A172 (cell line): ENCODE results near the gene PSMB10. TPM values are rescaled to one million over a fixed set of nuclear protein-coding genes. Genes with fewer than 3 reads are reported as not detected.

Experiments used
- DNase-seq: peaks from one replicate; pipeline ENCODE4 v3.0.0-alpha.2; 2015; ENCODE audit warnings: low spot score
- total RNA-seq: library from RNA; depleted of rRNA; stranded (reverse); fragments of >200 nt; shearing (Covaris generic); gene quantifications from 2 replicates; pipeline ENCODE4 v1.2.3, GENCODE V29; 2014

Gene PSMB10
- total RNA-seq, 1 experiment from 2014 or later: 28.8 TPM

DNA sequence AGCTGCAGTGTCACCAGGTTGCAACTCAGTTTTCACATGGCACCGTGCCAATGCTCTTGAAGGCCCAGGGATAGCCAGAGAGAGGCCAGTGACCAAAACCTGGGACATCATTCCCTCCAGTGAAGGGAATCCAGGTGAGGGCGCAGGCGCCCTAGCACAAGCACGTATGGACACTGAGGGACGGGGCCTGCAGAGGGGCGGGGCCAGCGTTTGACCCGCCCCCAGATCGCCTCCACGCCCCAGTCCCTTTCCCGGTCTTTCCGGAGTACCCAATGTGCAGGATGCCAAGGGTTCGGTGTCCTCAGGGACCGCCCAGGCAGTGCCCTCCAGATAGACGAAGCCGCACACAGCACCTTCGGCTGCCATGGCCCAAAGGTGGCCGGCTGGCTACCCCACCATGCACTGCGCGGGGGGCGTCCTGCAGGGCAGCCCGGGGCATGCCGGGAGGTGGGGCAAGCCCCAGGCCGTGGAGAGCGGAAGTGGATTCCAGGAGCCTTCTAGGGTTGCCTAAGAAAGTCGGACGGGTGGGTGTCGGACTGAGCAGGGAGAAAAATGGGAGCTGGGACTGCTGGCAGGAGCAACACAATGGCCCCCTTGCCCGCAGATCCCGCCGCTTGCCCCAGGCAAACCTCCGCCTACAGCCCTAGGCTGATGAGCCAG, 27.1 kb upstream of the PSMB10 start:
- DNase-seq: no peak

DNA sequence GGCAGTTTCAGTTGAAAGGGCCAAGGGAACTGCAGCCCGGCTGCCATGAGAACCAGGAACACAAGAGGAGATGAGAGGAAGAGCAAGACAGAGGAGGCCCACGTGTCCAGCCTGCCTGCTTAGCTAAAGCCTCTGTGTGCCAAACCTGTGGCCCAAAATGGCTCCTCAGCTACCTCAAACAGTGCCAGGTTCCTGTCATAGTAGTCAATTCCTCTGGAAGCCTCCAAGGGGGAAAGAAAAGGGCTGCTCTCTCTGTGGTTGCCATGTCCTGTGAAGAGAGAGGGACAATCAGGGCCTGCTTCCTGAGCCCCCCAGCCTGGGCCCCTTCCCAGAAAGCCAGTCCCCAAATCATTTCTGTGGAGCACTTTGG, 26.6 kb upstream of the PSMB10 start:
- DNase-seq: no peak

DNA sequence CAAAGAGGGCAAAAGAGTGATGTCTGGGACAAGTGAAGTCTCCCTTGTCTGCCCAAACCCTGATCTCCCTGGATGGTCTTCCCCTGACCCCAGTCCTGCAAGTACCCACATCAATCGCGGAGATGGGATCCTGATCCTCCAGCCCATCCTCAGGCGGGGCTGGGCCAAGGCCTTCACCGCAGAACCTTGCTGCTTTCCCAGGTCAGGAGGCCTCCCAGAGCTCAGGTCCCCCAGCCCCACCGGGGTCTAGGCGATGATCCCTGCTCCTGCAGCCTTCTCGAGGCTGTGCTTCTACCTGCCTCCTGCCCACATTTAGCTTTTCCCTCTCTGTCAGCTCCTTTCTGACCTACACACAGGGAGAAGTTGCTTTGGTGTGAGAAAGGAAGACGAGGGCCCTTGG, 25.5 kb upstream of the PSMB10 start:
- no peak for DNase-seq

DNA sequence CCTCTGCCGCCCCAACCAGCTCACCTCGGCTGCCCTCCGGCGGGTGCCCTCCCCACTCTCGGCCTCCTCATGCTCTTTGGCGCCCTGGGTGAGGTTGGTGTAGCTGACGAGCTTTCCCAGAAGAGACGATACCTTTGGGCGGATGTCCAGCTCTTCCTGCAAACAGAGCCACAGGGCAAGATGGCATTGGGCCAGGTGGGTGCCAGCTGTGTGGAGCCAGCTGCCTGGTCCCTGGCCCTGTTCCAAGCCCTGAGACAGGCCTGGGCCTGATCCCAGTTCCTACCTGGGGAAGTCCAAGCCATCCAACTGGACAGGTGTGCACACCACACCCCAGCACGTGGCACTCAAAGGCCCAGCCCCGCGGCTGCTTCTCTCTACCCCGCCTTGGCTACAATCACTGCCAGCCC, 24.9 kb upstream of the PSMB10 start:
- DNase-seq: no peak

DNA sequence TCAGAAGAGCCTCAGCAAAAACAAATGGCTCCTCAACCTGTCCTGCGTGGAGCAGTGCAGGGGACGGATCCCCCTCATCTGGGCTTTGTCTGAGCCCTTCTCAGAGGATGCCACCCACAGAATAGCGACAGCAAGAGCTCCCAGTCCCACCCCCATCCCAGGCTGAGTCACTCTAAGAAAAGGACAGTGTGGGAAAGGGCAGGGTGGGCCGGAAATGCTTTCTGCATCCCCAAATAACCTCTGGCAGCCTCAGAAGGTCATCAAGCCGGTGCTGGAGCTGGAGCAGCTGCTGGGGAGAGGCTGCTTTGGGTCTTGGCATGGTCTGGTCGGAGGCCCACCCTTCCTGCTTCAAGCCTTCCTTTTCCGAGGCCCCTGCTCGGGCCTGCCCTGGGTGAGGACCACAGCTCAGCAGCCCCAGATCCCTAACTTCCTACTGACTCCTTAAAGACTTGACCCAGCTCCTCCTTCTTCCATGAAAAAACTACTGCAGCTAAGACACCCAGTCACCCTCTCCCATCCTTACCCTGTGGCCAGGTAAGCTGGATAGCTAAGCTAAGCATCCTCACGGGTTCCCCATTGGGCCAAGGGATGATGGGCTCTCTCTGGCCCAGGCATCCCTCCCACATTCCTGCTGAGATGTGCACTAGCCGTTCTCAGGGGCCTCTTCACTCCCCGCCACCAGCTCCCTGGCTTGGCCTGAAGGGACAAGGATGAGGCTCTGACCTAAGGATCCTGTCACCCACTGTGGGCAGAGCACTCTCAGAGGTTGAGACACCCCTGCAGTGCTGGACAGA, 23.1 kb upstream of the PSMB10 start:
- peak; percentile 89 for DNase-seq

DNA sequence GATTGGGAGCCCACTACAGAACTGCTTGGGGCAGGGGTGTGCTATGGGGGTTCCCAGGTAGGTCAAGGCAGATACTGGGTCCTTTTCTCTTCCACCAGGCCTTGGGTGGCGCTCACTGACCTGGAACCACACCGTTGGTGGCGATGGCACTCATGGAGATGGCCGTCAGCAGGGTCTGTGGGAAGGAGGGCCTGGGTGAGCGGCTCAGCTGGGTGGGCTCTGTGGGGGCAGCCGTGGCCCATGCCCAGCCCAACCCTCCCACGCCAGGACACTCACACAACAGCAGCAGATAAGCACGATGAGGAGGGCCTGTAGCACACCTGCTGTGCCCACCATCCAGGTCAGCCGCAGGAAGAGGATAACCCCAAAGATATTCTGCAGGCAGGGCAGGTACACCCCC, 21.0 kb upstream of the PSMB10 start:
- DNase-seq: no peak

DNA sequence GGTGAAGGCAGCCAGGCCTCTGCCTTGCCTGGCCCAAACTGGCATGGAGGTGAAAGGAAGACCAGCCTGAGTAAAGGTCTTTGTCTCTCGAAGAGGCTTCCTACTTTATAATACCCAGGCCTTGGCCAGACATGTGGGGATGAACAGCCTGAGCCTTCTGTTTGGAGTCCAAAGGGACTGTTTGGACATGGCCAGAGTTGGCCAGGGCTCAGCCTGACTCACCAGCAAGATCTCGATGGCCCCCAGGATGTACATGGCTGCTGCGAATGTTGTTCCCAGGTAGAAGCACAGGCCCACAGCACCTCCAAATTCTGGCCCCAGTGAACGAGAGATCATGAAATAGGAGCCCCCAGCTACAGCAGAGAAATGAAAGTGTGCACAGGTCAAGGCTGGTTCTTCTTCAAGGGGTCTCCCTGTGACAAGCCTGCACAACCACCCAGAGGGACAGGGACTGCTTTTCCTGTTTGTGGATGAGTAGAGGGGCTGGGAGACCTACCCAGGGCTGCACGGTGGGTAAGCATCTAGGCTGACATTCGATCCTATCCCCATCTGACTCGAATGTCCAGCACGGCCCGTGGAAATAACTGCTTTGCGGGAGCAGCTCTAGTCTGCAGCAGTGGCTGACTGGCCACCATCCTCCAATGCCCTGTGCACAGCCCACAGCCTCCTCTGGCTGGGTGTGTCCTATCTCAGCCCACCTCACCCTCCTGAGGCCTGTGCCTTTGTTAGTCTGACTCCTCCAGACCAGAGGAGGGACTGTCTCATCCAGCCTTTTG, 18.0 kb upstream of the PSMB10 start:
- DNase-seq: no peak

DNA sequence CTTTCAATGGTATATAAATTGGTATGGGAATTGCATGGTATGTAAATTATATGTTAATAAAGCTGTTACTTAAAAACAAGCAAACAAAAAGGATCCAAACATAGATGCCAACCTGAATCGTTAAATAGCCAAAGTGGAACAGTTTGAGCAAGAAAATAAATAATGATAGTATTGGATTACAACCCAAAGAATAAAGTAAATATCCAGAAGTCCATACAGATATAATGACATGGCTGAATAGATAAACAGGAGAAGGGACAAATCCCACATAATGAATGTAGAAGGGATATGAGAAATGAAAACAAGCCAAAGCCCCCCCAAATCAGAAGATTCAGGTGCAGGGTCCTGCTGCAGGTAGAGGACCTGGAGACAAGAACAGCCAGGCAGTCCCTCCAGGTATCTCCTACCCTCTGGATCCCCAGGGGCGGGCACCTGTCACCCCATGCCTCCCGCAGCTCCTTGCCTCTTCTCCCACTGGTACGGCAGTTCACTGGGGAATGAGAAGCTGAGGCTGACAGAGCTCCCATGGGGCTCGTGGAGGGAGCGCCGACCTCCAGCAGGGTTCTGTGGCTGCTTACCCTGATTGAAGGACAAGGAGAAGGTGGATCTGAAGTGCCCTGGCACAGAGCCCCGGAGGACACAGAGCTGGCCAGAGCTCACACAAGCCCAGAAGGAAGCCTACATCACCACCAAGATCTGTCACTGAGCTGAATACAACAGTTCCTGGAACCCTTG, 17.2 kb upstream of the PSMB10 start:
- no peak for DNase-seq

DNA sequence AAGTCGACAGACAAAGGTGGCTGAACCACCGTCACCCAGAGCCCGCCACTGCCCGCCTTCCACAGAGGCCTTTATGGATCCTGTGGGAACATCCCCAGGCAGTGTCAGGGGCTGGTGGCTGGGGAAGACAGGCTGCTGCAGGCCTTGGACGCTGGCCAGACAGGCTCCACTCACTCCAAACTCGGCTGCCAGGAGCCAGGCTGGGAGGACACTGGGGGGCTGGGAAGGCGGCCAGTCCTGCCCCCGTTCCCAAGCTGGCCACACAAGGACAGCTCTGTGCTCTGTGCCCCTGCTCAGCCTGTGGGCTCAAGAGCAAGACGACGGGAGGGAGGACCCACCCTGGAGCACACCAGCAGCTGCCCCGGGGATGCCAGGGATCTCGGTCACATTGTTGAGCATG, 14.8 kb upstream of the PSMB10 start:
- DNase-seq: no peak

DNA sequence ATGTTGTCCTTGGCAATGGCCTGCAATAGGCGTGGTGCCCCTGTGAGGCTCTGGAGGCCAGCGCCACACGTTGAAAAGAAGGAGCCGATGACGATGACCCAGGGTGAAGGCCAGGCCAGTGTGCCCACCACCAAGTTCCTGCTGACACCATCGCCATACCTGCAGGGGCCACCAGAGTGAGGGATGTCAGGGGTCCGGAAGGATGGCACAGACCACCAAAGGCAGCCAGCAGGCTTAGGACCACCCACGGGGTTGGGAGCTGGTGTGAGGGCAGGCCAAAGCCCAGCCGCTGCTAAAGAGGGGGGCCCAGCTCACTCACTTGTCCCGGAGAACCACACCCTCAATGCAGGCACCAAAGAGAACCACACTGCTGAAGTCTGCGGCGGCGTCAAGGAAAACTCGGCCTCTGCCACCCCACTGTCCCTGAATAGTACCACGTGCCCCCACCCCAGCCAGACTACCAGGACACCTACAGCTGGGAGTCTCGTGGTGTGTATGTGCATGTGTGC, 13.7 kb upstream of the PSMB10 start:
- no peak for DNase-seq

DNA sequence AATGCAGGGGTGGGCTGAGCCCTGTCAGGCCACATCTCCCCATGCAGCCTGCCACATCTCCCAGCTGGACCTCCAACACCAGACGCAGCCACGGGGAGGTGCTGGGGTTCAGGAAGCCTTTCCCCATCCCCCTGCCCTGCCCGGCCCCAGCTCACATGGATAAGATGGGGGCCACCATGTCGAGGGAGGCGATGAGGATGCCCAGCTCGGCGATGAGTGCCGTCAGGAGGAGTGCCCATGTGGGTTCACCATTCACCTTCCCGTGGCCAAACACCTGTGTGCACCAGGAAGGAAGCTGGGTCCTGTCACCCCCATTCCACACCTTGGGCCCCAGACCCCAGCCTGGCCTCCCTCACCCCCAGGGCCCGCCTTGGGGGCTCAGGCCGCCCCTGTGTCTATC, 13.0 kb upstream of the PSMB10 start:
- DNase-seq: no peak

DNA sequence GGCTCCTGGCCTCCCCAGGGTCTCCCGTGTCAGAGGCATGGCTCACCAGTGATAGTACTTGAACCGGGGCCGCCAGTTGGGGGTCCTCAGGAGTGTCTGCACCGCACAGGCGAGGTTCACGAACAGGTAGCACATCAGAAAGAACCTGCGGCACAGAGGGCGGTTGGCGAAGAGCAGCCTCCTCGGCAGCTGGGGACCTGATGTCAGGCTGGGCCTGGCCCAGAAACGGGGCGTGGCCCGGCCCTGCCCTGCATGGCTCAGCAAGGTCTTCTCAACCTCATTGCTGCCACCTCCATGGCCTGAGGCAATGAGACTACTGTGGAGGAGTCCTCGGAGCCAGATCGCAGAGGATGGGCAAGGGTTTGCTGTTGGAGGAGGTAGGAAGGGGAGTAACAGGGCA, 11.4 kb upstream of the PSMB10 start:
- no peak for DNase-seq

DNA sequence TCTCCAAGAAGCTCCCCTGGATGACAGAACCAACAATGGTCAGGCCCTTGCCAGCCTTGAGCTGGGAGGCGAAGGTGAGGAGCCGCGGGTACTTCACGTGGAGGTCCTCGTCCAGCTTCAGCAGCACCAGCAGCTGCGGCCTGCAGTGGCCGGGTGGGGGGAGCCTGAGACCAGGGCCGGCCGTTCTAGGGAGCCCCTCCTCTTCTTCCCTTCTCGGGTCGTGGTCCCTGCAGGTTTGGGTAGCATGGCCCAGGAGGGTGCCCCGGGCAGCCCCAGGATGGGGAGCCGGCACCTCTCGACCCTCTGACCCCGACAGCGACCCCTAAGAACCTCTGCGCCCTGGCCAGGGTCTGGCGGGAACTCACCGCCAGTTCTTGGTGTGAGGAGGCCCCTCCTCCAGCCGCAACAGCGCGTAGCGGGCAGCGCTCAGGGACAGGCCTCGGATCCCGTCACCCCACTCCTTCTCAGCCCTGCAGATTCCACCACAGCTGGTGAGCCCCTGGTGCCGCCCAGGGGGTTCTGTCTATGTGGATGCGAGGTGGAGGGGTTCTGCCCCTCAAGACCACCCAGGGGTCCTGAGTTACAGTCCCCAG, 10.4 kb upstream of the PSMB10 start:
- DNase-seq: no peak

DNA sequence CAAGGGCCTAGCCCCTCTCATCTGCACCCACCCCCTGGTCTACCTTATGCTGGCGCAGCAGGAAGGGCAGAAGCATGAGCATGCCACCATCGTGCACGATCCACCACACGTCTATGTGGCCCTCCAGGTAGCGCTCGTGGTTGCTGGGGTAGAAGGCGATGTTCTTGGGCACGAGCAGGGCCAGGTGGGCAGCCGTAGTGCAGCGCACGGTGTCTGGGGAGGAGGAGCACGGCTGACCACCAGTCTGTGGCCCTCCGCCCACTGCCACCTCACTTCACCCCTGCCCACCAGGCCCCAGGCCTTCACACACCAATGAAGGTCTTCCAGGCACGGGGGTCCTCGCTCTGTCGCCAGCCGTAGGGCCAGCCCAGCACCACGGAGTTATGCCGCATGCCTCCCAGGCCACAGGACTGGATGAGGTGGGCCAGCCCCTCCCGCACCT, 9.5 kb upstream of the PSMB10 start:
- DNase-seq: no peak

DNA sequence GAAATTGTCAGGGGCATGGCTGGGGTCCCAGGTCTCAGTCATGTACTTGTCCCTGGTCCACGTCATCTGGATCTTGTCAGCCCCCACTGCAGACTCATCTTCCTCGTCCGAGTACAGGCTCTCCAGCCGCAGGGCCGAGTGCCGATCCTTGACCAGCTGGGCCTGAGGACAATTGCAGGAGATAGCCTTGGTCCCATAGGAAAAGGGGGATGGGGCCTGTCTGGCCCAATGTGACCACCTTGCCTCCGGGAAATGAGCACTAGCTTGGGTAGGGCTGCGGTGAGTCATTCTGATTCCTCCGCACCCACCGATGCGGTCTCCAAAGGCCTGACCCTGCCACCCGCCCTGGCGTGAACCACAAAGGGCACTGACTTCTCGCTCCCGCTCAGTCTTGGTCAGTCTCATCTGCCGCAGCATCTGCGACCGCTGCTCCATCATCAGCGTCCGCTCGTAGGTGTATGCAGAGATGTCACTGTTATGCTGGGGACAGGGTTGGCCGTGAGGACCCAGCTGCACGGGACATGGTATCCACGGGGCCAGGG, 8.8 kb upstream of the PSMB10 start:
- peak; percentile 66 for DNase-seq

DNA sequence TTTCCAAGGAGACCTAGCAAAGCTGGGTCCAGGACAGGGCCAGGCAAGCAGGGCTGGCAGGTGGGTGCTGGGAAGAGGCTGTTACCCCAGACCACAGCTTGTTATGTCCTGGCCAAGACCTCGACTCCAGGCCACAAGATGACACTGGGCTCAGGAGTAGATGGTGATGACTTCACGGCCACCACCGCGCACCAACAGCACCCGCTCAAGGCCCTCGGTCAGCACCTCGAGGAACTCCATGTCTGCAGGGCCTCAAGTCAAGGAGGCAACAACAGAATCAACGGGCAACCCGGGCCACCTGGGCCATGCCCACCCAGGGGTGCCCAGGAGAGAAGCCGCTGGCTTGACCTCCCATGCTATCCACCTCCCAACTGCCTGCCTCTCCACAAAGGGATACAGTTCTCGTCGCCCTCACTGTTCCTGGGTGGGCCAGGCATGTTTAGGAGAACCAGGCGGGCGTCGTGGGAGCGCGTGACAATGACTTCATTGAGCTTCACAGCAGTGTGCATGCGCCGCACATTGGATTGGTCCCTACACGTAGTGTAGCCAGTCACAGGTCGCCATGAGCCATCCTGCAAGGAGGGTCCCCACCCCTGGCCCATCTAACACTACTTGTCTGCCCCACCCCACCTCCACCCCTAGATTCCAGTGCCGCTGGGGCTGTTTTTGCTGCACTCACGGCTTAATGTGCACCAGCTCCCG, 8.2 kb upstream of the PSMB10 start:
- DNase-seq: no peak

DNA sequence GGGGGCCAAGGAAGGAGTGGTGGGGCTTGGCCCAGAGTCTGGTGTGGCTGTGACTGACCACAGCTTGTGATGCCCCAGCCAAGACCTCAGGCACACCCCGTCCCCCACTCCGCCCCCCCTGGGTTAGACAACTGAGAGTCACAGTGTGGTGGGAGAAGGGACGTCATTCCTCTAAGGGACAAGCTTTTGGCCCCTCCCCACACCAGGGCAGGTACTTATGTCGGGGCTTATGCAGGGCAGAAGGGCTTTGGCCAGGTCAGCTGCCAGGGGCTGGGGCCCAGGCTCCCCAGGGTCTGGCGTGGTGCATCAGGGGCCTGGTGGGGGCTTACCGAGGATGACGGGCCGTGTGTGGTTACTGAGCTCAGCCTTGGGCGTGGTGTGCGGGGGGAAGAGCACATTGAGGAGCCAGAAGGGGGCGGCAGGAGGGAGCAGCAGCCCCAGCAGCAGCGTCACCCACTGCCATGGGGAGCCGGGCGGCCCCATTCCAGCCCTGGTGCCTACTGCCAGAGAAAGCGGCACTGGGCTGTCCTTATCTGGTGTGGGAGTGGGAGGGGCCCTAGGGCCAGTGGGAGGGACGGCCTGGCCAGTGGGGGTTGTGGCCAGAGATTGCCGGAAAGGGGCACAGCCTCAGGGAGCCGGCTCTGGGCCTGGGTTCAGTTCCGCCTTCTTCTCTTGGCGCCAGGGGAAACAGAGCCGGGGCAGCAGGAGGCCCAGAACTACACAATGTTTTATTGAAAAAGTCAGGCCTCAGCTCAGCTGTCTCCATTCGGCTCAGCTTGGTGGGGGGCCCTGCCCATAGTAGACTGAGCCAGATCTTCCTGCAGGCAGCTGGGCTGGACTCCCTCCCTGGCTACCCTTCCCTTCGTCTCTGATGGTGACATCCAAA, 7.2 kb upstream of the PSMB10 start, which contains the start of gene LCAT:
Gene LCAT (minus strand): TSS at position 502 of the 886 bp plus-strand sequence. CDS start 19 bp downstream, at position 483.
- DNase-seq: peak; percentile 50

DNA sequence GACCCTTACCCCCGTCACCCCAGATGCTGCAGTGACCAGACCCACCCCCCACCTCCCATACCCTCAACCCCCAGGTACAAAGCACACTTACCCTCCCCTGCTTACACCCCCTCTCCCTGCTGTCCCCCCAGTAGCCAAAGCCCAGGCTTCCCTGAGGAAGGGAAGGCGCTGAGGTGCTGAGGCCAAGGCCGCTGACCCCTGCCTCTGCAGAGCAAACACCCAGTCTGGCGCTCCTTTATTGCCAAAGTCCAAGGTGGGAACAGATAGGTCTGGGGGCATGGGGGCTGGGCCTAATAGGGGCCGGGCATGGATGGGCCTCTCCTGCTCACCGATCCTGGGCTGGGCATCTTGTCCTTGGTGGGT, 6.6 kb upstream of the PSMB10 start:
- no peak for DNase-seq

DNA sequence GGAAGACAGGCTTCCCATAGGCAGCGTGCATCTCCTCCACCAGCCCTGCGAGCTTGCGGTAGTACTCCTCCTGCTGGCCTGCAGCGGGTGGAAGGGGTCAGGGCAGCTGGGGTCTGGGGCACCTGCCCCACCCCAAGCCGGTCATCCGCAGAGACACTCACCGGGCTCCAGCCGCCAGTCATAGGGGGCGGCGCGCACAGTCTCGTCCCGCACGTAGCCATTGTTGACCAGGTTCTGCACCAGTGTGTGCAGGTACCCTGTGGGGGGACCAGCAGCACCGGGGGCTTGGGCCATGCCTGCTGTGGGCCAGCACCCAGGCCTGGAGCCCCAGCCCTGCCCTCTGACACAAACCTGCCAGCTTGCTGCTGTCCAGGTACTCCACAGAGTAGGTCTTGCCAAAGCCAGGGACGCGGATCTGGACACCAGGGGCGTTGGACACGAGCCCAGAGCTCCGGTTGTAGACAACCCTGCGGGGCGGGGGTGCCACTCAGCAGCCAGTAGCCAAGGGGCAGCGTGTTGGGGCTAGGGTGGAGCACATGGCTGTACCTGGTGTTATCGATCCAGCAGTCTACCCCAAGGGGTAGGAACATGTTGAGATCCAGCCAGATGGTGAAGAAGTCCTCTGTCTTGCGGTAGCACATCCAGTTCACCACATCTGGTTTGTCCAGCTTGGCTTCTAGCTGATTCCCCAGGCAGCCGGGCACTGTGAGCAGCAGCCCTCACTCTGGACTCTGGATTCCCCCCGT, 6.0 kb upstream of the PSMB10 start:
- DNase-seq: no peak
